GM10266 (cell line): ENCODE results near the gene KATNAL1.

Source experiments
- DNase-seq: peaks from one replicate; pipeline ENCODE4 v3.0.0; 2012; ENCODE audit errors: extremely low spot score
- CTCF ChIP-seq: IDR thresholded peaks from 2 replicates; pipeline ENCODE4 v1.5.1; 2012; ENCODE audit warnings: mild to moderate bottlenecking, low read depth; ENCODE audit not compliant: control insufficient read depth, insufficient read depth; ENCODE audit errors: missing control alignments

The KATNAL1 gene

GRCh38 chr13:30307971-30308290, 580 bp upstream of the KATNAL1 start:
- no peak for DNase-seq
- no peak for TF ChIP-seq CTCF

- no peak for TF ChIP-seq CTCF
- peak; percentile 91 for DNase-seq
Observed at GRCh38 chr13:30306762-30307193, 573 bp downstream of the KATNAL1 start.

GRCh38 chr13:30305456-30305970, 1.8 kb downstream of the KATNAL1 start:
- DNase-seq, result no peak
- no peak for TF ChIP-seq CTCF

GRCh38 chr13:30303269-30303668, 4.1 kb downstream of the KATNAL1 start:
- DNase-seq, result no peak
- no peak for TF ChIP-seq CTCF

GRCh38 chr13:30301827-30302226, 5.5 kb downstream of the KATNAL1 start:
- TF ChIP-seq CTCF, result no peak
- no peak for DNase-seq

GRCh38 chr13:30300596-30300995, 6.8 kb downstream of the KATNAL1 start:
- DNase-seq, result no peak
- no peak for TF ChIP-seq CTCF

- DNase-seq, result no peak
- no peak for TF ChIP-seq CTCF
Observed at GRCh38 chr13:30299786-30300185, 7.6 kb downstream of the KATNAL1 start.

- TF ChIP-seq CTCF, result no peak
- no peak for DNase-seq
Observed at GRCh38 chr13:30295116-30295515, 12.2 kb downstream of the KATNAL1 start.
